Brain pericyte (primary cell): Measurements from ENCODE around the gene BACE1-AS.
A peak's percentile ranks its signal among the peaks of the same experiment; 100 is the strongest.

ENCODE experiments used
- DNase-seq: peaks from one replicate; pipeline ENCODE4 v3.0.0-alpha.2; 2012; ENCODE audit warnings: low read depth, low spot score

Gene BACE1-AS

GRCh38 chr11:117289795-117290194 lies 1.4 kb upstream of the BACE1-AS start:
- no peak for DNase-seq

GRCh38 chr11:117292616-117293015 lies 1.5 kb downstream of the BACE1-AS start:
- no peak for DNase-seq

GRCh38 chr11:117295438-117296137 lies 4.4 kb downstream of the BACE1-AS start:
- no peak for DNase-seq

- DNase-seq: no peak
These were observed 5.7 kb downstream of the BACE1-AS start for GRCh38 chr11:117296881-117297280.

- DNase-seq: no peak
These were observed 7.0 kb downstream of the BACE1-AS start for GRCh38 chr11:117298195-117298594.

GRCh38 chr11:117299351-117300282 lies 8.5 kb downstream of the BACE1-AS start:
- no peak for DNase-seq

GRCh38 chr11:117300283-117300663 lies 9.1 kb downstream of the BACE1-AS start:
- no peak for DNase-seq

GRCh38 chr11:117300773-117301172 lies 9.6 kb downstream of the BACE1-AS start:
- no peak for DNase-seq

GRCh38 chr11:117302228-117302627 lies 11.1 kb downstream of the BACE1-AS start:
- no peak for DNase-seq

GRCh38 chr11:117303101-117303500 lies 12.0 kb downstream of the BACE1-AS start:
- DNase-seq: no peak

GRCh38 chr11:117303646-117304315 lies 12.6 kb downstream of the BACE1-AS start:
- DNase-seq: no peak

- no peak for DNase-seq
These were observed 14.0 kb downstream of the BACE1-AS start for GRCh38 chr11:117305145-117305544.

GRCh38 chr11:117309310-117309709 lies 18.2 kb downstream of the BACE1-AS start:
- DNase-seq: no peak

GRCh38 chr11:117313091-117313490 lies 21.9 kb downstream of the BACE1-AS start:
- no peak for DNase-seq

- no peak for DNase-seq
These were observed 23.0 kb downstream of the BACE1-AS start for GRCh38 chr11:117313828-117314768.

- no peak for DNase-seq
These were observed 23.7 kb downstream of the BACE1-AS start for GRCh38 chr11:117314840-117315239.

- no peak for DNase-seq
These were observed 24.4 kb downstream of the BACE1-AS start for GRCh38 chr11:117315285-117316196.

- DNase-seq: peak; percentile 61
These were observed 25.2 kb downstream of the BACE1-AS start, which contains the start of gene BACE1 for GRCh38 chr11:117316197-117316961. TSS of gene BACE1 (minus strand) at chr11:117316256. CDS start at chr11:117315795, 461 bp downstream.

GRCh38 chr11:117318738-117319137 lies 27.6 kb downstream of the BACE1-AS start:
- DNase-seq: no peak
